ENCODE data around the gene ZNF609. TPM values are rescaled to one million over a fixed set of nuclear protein-coding genes. Genes with fewer than 3 reads are reported as not detected.

ZNF609 gene
- polyA plus RNA-seq, 2 of the 4 experiments (the other 2 are of a cell fraction), result 19.6 to 39.9 TPM

DNA sequence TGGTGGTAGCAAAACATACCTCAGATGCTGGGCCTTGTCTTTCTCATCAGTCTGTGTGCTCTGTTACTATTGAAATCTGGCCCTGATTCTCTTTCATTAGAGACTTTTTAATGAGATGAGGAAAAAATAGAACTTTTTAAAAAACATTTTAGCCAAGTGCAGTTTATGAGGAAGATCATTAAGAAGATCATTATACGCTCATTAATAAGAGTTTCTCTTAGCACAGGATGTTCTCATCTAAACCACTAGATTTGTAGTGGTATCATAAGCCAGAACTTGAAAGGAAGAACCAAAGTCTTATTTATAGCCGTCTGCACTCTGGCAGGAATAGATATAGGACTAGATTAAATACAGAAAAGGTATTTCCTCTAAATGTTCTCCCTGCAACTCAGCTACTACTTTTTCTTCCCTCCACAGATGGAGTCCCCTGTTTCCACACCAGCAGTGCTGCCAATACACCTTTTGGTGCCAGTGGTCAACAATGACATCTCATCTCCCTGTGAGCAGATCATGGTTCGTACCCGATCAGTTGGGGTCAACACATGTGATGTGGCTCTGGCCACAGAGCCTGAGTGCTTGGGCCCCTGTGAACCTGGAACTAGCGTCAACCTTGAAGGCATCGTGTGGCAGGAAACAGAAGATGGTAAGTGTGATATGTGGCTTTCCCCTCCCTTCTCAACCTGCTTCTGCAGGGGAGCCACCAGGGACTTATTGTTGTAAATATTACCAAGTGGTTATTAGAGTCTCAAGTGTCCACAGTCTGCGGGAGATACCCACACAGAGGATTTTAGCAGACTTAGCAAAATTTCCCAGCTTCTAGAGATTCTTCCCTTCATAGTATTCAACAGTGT, 162.3 kb downstream of the ZNF609 start:
- TF ChIP-seq RNF2 (IDR thresholded peaks at IDR 0.05; ENCODE audit: borderline replicate concordance, low read depth) (no peak), TP53 (CRISPR knock-in tag; IDR thresholded peaks at IDR 0.05) (no peak), HEYL (CRISPR knock-in tag; IDR thresholded peaks at IDR 0.05) (no peak), MAFK (IDR thresholded peaks at IDR 0.05; ENCODE audit: partially characterized antibody) (peak; percentile 61)
- TF ChIP-seq, protein P1, sequence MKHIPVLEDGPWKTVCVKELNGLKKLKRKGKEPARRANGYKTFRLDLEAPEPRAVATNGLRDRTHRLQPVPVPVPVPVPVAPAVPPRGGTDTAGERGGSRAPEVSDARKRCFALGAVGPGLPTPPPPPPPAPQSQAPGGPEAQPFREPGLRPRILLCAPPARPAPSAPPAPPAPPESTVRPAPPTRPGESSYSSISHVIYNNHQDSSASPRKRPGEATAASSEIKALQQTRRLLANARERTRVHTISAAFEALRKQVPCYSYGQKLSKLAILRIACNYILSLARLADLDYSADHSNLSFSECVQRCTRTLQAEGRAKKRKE (CRISPR knock-in tag; IDR thresholded peaks at IDR 0.05; ENCODE audit: low read depth), result no peak
- Histone ChIP-seq H3K9me3 (no peaks in the 10 kb centered on the region), H3K27ac (no peak overlapping the region), H3K4me2 (no peak overlapping the region), H3K4me3 (no peak overlapping the region), H3K4me1 (peaks cover 30% of the 10 kb centered on the region)
- ChIA-PET CTCF (interaction anchor here (0.6 kb wide), 1 partner anchor 100 kb away, joined by 3 read pairs; no protein-coding TSS in a partner anchor), POLR2A (interaction anchor here (0.5 kb wide), 1 partner anchor 139 kb away, joined by 4 read pairs; no protein-coding TSS in a partner anchor)
- ATAC-seq (no peak), FAIRE-seq (no peak), DNase-seq (ENCODE audit: low read depth in 1 of 2, low spot score in 1 of 2) (no peak)
- WGBS (ENCODE audit: missing lambda C conversion rate), result 87% methylated on average over 7 of the region's 7 CpGs

DNA sequence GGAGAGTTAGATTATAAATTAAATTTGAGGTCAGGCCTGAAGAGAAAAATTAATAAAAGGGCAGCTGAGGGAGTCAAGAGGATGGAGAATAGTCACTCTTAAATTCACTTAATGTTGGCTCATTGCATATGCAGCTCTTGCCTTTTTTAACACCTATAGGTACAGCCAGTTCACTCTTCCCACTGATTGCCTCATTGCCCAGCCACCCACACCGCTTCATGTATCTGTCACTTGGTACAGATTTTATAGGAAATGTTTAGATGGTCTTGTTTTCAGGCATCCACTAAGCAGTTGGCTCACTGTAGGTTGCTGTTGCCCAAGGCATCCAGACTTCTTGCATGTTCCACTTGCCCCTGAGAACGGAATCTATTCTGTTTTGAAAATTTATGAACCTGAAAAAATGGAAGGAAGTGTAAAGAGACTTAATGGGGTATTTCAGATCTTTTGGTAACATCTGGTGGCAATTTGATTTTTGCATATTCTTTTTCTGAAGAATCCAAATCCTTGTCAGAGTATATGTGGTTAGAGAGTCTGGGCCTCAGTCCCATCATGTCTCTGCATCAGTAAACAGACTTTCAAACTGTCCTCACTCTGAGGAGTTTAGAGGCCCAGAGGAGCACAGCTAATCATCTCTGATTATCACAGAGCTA, 163.1 kb downstream of the ZNF609 start:
- Histone ChIP-seq H3K4me2 (no peak overlapping the region), H3K9me3 (no peaks in the 10 kb centered on the region), H3K4me3 (no peak overlapping the region), H3K4me1 (peaks cover 30% of the 10 kb centered on the region), H3K27ac (no peak overlapping the region)
- ChIA-PET CTCF (interaction anchor here (0.6 to 1.0 kb wide), 2 partner anchors 11 to 99 kb away, joined by 3 read pairs; no protein-coding TSS in a partner anchor), POLR2A (interaction anchor here (0.5 kb wide), 1 partner anchor 139 kb away, joined by 4 read pairs; no protein-coding TSS in a partner anchor)
- WGBS (ENCODE audit: missing lambda C conversion rate), result 90% methylated on average over 2 of the region's 2 CpGs
- DNase-seq (ENCODE audit: low read depth in 1 of 2, low spot score in 1 of 2) (no peak), ATAC-seq (no peak), FAIRE-seq (no peak)
- no peak for TF ChIP-seq HDAC2 (IDR thresholded peaks at IDR 0.05)
- no peak for TF ChIP-seq GATA3 (IDR thresholded peaks at IDR 0.05; ENCODE audit: borderline replicate concordance)
- TF ChIP-seq KDM5A (IDR thresholded peaks at IDR 0.05), result no peak
- TF ChIP-seq, protein P2, sequence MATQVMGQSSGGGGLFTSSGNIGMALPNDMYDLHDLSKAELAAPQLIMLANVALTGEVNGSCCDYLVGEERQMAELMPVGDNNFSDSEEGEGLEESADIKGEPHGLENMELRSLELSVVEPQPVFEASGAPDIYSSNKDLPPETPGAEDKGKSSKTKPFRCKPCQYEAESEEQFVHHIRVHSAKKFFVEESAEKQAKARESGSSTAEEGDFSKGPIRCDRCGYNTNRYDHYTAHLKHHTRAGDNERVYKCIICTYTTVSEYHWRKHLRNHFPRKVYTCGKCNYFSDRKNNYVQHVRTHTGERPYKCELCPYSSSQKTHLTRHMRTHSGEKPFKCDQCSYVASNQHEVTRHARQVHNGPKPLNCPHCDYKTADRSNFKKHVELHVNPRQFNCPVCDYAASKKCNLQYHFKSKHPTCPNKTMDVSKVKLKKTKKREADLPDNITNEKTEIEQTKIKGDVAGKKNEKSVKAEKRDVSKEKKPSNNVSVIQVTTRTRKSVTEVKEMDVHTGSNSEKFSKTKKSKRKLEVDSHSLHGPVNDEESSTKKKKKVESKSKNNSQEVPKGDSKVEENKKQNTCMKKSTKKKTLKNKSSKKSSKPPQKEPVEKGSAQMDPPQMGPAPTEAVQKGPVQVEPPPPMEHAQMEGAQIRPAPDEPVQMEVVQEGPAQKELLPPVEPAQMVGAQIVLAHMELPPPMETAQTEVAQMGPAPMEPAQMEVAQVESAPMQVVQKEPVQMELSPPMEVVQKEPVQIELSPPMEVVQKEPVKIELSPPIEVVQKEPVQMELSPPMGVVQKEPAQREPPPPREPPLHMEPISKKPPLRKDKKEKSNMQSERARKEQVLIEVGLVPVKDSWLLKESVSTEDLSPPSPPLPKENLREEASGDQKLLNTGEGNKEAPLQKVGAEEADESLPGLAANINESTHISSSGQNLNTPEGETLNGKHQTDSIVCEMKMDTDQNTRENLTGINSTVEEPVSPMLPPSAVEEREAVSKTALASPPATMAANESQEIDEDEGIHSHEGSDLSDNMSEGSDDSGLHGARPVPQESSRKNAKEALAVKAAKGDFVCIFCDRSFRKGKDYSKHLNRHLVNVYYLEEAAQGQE (IDR thresholded peaks at IDR 0.05), result no peak
- TF ChIP-seq PHF8 (IDR thresholded peaks at IDR 0.05; ENCODE audit: borderline replicate concordance, low read depth), result no peak
- no peak for TF ChIP-seq ZC3H11A (IDR thresholded peaks at IDR 0.05)
- TF ChIP-seq, protein P1 (CRISPR knock-in tag; IDR thresholded peaks at IDR 0.05; ENCODE audit: low read depth), result no peak
- TF ChIP-seq, protein P3, sequence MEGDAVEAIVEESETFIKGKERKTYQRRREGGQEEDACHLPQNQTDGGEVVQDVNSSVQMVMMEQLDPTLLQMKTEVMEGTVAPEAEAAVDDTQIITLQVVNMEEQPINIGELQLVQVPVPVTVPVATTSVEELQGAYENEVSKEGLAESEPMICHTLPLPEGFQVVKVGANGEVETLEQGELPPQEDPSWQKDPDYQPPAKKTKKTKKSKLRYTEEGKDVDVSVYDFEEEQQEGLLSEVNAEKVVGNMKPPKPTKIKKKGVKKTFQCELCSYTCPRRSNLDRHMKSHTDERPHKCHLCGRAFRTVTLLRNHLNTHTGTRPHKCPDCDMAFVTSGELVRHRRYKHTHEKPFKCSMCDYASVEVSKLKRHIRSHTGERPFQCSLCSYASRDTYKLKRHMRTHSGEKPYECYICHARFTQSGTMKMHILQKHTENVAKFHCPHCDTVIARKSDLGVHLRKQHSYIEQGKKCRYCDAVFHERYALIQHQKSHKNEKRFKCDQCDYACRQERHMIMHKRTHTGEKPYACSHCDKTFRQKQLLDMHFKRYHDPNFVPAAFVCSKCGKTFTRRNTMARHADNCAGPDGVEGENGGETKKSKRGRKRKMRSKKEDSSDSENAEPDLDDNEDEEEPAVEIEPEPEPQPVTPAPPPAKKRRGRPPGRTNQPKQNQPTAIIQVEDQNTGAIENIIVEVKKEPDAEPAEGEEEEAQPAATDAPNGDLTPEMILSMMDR (IDR thresholded peaks at IDR 0.05), result no peak
- no peak for TF ChIP-seq MYC (IDR thresholded peaks at IDR 0.05; ENCODE audit: borderline replicate concordance, low read length)
- TF ChIP-seq NPAS2 (CRISPR knock-in tag; IDR thresholded peaks at IDR 0.05; ENCODE audit: borderline replicate concordance), result no peak
- no peak for TF ChIP-seq POLR2A (IDR thresholded peaks at IDR 0.05; ENCODE audit: low read length)
- TF ChIP-seq CBX8 (IDR thresholded peaks at IDR 0.05), result no peak
- TF ChIP-seq MAZ (IDR thresholded peaks at IDR 0.05; ENCODE audit: borderline replicate concordance, low read depth, low read length), result no peak
- no peak for TF ChIP-seq RNF2 (IDR thresholded peaks at IDR 0.05; ENCODE audit: borderline replicate concordance, low read depth)
- TF ChIP-seq, protein P4, sequence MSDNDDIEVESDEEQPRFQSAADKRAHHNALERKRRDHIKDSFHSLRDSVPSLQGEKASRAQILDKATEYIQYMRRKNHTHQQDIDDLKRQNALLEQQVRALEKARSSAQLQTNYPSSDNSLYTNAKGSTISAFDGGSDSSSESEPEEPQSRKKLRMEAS (IDR thresholded peaks at IDR 0.05), result no peak
- TF ChIP-seq SMC3 (IDR thresholded peaks at IDR 0.05), result no peak
- no peak for TF ChIP-seq ZFP36 (IDR thresholded peaks at IDR 0.05; ENCODE audit: borderline replicate concordance, partially characterized antibody)
- no peak for TF ChIP-seq EHF (CRISPR knock-in tag; IDR thresholded peaks at IDR 0.05)
- no peak for TF ChIP-seq ZNF302 (CRISPR knock-in tag; IDR thresholded peaks at IDR 0.05)

Data from A549 (cell line).